Fibroblast of the conjunctiva (primary cell): Measurements from ENCODE around the gene AADACL3.
"Not testable (repeated sequence)": the region's sequence is repeated elsewhere in the genome, so short reads cannot be mapped to it uniquely, and the experiment has no call there.

ENCODE experiments used
- DNase-seq: peaks from one replicate; pipeline ENCODE4 v3.0.0-alpha.2; 2010; ENCODE audit warnings: low read depth

The AADACL3 gene

DNA sequence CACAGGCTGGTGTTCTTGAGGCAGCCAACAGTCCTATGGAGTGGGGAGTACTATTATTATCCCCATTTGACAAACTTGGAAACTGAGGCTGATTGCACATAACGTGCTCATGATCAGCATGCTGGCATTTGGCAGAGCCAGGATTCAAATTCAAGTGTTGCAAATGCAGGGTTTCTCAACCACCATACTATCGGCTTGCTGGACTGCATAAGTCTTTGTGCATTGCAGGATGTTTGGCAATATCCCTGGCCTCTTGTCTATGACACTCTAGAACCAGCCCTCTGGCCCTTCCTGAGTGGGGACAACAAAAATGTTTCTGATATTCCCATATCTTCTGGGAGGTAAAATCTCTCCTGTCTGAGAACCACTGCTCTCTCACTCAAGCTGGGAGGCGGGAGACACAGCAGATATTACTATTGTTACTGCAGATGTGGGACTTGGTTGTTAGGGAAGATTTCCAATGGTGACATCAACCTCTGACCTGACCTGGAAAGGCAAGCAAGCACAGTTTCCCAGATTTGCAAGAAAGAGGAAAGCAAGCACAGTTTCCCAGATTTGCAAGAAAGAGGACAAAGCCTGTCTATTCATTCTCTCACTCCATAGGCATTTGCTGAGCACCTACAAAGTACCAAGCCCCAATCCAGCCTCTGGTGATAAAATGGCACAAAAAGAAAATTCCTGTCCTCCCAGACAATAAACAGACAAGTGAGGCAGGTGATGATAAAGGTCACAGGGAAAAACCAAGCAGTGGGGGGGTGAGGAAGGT lies 1.0 kb upstream of the AADACL3 start:
- DNase-seq: no peak

- no peak for DNase-seq
These were observed 1.5 kb downstream of the AADACL3 start for GRCh38 chr1:12717301-12717838.

GRCh38 chr1:12722626-12723025 lies 6.7 kb downstream of the AADACL3 start:
- DNase-seq: no peak

DNA sequence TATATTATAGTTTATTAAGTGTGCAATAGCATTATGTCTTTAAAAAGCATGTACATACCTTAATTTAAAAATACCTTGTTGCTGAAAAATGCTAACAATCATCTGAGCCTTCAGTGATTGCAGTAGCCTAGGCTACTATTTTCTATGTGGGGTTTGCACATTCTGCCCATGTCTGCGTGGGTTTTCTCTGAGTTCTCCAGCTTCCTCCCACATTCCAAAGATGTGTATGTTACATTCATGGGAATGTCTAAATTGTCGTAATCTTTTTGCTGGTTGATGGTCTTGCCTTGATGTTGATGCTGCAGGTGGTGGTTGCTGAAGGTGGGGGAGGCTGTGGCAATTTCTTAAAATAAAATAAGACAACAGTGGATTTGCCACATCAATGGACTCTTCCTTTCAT lies 12.5 kb downstream of the AADACL3 start:
- no peak for DNase-seq

DNA sequence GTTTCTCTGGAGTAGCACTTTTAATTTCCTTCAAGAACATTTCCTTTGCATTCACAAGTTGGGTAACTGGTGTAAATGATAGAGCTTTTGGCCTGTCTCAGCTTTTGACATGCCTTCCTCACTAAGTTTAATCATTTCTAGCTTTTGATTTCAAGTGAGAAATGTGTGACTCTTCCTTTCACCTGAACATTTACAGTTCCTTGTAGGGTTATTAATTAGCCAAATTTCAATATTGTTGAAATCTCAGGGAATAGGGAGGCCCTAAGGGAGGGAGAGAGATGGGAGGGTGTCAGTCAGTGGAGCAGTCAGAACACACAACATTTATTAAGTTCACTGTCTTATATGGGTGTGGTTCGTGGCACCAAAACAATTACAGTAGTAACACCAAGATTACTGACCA lies 14.2 kb downstream of the AADACL3 start:
- DNase-seq: no peak

- DNase-seq: not testable (repeated sequence)
These were observed 15.2 kb downstream of the AADACL3 start for GRCh38 chr1:12731084-12731483.

DNA sequence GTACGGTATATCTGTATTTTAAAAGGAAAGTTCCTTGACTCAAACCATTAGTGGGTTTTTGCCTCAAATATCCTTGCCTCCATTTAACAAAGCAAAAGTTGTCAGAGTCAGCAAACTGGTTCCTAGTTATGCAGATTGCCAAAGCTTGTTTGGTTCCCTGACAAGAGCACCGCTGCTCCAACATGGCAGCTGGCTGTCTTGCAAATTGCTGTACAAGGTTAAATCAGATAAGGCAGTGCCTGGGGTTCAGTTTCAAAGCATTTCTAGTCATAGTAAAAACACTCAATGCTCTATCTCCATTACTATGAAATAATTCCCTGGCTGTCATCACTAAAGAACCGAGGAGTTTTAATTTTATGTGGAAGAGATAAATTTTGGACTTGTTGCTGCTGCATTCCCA lies 18.7 kb downstream of the AADACL3 start:
- no peak for DNase-seq

DNA sequence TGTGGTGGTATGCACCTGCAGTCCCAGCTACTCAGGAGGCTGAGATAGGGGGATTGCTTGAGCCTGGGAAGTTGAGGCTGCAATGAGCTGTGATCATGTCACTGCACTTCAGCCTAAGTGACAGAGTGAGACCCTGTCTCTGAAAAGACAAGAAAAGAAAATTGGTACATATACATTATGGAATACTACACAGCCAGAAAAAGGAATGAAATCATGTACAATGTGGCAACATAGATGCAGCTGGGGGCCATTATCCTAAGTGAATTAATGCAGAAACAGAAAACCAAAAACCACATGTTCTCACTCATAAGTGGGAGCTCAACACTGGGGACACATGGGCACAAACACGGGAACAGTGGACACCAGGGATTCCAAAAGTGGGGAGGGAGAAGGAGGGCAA lies 23.0 kb downstream of the AADACL3 start:
- DNase-seq: no peak

DNA sequence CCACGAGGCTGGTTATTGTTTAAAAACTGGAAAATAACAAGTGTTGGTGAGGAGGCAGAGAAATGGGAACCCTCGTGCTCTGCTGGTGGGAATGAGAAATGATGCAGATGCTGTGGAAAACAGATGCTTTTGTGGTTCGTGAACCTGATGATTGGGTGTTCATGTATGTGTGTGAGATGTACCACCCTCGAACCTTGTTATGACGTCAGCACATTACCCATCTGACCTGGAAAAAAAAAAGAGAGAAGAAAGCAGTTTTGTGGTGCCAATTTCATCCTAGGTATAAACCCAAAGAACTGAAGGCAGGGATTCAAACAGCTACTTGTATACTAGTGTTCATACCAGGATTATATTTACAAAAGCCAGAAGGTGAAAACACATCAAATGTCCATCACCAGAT lies 23.7 kb downstream of the AADACL3 start:
- DNase-seq: no peak

DNA sequence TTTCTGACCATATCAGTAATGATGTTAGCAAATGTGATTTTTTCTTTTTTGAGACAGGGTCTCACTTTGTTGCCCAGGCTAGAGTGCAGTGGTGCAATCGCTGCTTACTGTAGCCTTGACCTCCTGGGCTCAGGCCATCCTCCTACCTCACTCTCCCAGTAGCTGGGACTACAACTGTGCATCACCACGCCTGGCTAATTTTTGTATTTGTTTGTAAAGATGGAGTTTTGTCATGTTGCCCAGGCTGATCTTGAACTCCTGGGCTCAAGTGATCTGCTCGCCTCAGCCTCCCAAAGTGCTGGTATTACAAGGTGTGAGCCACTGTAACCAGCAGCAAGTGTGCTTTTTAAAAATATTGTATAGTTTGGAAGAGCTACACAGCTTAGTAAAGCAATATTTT lies 26.0 kb downstream of the AADACL3 start:
- DNase-seq: no peak

- no peak for DNase-seq
These were observed 29.4 kb downstream of the AADACL3 start for GRCh38 chr1:12745126-12745991.

DNA sequence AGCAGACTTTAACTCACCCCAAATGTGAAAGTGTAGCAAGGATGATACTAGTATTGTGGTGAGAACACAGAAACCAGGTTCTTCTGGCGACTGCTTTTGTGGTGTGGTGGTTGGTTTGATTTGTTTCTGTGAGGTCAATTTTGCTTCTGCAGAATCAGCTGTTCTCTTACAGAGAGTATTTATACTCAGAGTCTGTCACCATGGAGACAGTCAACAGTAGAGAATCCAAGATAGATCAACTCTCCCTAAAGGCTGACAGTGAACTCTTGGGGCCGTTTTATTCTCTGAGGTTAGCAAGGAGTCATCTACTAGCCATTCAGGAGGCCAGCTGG lies 30.0 kb downstream of the AADACL3 start, which contains the start of gene CFAP107:
Gene CFAP107 (plus strand): TSS at position 209 of the 332 bp plus-strand sequence. CDS start 231 bp downstream, outside the sequence.
- no peak for DNase-seq

DNA sequence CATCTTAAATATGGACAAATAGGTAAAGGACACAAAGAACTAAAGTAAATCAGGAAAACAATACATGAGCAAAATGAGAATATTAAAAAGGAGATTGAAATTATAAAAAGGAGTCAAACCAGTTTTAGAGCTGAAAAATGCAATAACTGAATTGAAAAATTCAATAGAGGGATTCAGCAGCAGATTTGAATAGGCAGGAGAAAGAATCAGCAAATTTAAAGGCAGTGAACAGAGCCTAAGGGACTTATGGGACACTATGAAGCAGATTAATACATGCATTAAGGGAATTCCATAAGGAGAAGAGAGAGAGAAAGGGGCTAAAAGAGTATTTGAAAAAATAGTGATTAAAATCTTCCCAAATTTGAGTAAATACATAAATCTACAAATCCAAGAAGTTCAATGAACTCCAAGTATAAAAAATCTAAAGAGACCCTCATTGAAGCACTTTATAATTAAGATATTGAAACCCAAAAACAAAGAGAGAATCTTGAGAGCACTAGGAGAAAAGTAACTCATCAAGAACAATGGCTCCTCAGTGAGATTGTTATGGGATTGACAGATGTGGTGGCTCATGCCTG lies 33.0 kb downstream of the AADACL3 start:
- DNase-seq: no peak

GRCh38 chr1:12754738-12755137 lies 38.8 kb downstream of the AADACL3 start:
- no peak for DNase-seq

- no peak for DNase-seq
These were observed 40.4 kb downstream of the AADACL3 start for GRCh38 chr1:12756273-12756672.

GRCh38 chr1:12756768-12757413 lies 41.0 kb downstream of the AADACL3 start:
- DNase-seq: no peak

GRCh38 chr1:12757836-12758235 lies 41.9 kb downstream of the AADACL3 start:
- no peak for DNase-seq

GRCh38 chr1:12760256-12760795 lies 44.4 kb downstream of the AADACL3 start:
- no peak for DNase-seq

GRCh38 chr1:12761781-12762180 lies 45.9 kb downstream of the AADACL3 start:
- DNase-seq: no peak

DNA sequence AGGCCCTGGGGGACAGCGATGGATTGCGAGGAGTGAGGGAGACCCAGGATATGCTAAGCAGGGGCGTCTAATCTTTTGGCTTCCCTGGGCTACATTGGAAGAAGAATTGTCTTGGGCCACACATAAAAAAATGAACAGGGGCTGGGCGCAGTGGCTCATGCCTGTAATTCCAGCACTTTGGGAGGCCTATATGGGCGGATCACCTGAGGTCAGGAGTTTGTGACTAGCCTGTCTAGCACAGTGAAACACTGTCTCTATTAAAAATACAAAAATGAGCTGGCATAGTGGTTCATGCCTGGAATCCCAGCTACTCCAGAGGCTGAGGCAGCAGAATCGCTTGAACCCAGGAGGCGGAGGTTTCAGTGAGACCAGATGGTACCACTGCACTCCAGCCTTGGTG lies 46.9 kb downstream of the AADACL3 start:
- DNase-seq: no peak

DNA sequence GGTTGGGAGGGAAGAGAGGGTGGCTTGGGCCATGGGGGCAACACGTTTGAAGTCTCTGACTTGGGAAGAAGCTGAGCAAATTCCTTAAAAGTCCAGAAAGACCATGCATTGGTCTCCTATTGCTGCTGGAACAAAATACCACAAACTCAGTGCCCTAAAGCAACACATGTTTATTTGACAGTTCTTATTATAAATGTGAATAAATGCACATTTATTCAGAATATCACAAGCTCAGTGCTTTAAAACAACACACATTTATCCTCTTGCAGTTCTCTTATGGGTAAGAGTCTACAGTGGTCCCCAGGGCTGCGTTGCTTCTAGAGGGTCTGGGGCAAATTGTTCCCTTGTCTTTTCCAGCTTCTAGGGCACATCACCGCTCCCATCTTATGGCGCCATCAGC lies 47.6 kb downstream of the AADACL3 start:
- no peak for DNase-seq

DNA sequence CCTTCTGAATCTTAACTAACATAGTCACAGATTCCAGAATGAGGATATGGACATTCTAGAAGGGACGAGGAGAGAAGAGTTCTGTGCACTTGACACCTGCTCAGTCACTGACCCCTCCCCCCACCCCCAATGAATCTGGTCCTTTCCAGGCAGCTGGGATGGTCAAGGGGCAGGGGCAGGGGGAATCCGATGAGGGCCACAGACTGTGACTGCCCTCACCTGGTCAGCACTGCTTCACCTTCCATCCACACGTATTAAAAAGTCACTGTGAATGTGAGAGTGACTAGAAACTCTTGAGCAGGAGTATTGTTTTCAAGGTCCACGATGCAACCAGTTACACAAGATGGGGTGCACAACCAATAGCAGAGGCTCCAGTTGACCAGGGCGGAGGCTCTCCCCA lies 48.1 kb downstream of the AADACL3 start:
- DNase-seq: no peak
